Kidney epithelial cell (primary cell): ENCODE data around the gene IQCE. TPM values are rescaled to one million over a fixed set of nuclear protein-coding genes. Genes with fewer than 3 reads are reported as not detected.
"Not testable (repeated sequence)": the region's sequence is repeated elsewhere in the genome, so short reads cannot be mapped to it uniquely, and the experiment has no call there.

ENCODE experiments used
- DNase-seq: peaks from one replicate; pipeline ENCODE4 v3.0.0-alpha.2; 2010; ENCODE audit warnings: low read depth
- H3K27me3 ChIP-seq: 2 replicates; pipeline ENCODE4 v1.6.0; 2011; ENCODE audit warnings: low read length; ENCODE audit not compliant: control insufficient read depth, insufficient read depth
- H3K36me3 ChIP-seq: 2 replicates; pipeline ENCODE4 v1.5.1; 2011; ENCODE audit warnings: low read length; ENCODE audit not compliant: control insufficient read depth, insufficient read depth
- H3K4me3 ChIP-seq: 2 replicates; pipeline ENCODE4 v1.5.1; 2011; ENCODE audit warnings: low read depth, mild to moderate bottlenecking, control low read depth, low read length
- total RNA-seq: library from RNA; depleted of rRNA; stranded (reverse); fragments of >200 nt; gene quantifications from 2 replicates; pipeline ENCODE4 v1.2.3, GENCODE V29; 2015
- TF ChIP-seq, protein P1 (sequence below): IDR thresholded peaks from 2 replicates; pipeline ENCODE4 v1.5.1; 2011; ENCODE audit warnings: mild to moderate bottlenecking, moderate library complexity, low read length, control low read depth, inconsistent platforms; ENCODE audit not compliant: insufficient read depth, poor library complexity, severe bottlenecking

The IQCE gene
- total RNA-seq, 1 donor from 2014 or later = 18.0 TPM

DNA sequence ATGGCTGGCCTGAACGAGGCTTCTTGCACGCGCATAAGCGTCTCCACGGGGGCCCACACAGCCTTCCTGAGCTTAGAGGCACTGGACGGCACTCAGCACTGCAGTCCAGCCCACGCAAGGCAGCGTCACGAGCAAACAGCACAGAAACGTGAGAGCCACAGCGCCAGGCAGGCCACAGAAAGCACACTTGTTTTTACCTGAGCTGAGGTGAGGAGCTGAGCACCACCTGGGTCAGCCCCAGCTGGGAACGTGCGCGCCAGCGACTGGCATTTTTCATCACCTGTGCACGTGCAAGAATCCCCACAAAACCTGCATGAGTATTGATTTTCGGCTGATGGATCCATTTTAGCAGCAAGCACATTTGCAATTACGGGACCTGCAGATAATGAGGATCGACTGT is 26.7 kb downstream of the IQCE start:
- no peaks in the 10 kb centered on the region for H3K36me3 ChIP-seq
- no peak for DNase-seq
- H3K4me3 ChIP-seq = no peak overlapping the region
- H3K27me3 ChIP-seq = no peaks in the 10 kb centered on the region
- TF ChIP-seq, protein P1, sequence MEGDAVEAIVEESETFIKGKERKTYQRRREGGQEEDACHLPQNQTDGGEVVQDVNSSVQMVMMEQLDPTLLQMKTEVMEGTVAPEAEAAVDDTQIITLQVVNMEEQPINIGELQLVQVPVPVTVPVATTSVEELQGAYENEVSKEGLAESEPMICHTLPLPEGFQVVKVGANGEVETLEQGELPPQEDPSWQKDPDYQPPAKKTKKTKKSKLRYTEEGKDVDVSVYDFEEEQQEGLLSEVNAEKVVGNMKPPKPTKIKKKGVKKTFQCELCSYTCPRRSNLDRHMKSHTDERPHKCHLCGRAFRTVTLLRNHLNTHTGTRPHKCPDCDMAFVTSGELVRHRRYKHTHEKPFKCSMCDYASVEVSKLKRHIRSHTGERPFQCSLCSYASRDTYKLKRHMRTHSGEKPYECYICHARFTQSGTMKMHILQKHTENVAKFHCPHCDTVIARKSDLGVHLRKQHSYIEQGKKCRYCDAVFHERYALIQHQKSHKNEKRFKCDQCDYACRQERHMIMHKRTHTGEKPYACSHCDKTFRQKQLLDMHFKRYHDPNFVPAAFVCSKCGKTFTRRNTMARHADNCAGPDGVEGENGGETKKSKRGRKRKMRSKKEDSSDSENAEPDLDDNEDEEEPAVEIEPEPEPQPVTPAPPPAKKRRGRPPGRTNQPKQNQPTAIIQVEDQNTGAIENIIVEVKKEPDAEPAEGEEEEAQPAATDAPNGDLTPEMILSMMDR = no peak

DNA sequence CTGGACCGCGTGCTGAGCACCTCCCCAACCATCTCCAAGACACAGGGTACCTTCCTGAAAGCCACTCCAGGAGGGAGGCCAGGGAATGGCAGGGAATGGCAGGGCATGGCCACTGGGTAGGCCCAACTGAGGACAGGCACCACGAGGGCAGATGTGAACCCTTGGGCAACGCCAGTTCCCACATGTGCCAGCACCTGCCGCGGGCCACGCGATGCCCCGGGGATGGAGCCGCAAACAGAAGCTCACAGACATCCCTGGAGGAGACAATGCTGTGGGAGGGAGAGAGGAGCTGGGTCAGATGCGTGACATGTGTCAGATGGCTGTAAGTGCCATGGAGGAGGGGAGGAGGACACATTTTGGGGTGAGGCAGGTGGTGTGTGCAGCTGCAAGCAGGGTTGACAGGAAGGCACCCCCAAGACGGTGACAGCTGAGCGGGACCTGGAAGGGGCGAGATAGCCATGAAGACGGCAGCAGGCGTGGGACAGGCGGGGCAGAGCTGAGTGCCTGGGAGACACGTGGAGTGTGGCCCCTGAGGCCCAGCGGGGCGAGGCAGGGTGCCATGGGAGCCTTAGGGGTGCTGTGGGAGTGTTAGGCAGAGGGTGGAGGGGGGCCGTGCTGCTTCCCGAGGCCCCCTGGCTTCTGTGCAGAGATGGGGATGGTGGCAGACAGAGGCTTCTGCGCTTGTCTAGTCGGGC is 27.7 kb downstream of the IQCE start:
- no peak overlapping the region for H3K4me3 ChIP-seq
- no peaks in the 10 kb centered on the region for H3K36me3 ChIP-seq
- no peaks in the 10 kb centered on the region for H3K27me3 ChIP-seq
- TF ChIP-seq, protein P1 = no peak
- no peak for DNase-seq

DNA sequence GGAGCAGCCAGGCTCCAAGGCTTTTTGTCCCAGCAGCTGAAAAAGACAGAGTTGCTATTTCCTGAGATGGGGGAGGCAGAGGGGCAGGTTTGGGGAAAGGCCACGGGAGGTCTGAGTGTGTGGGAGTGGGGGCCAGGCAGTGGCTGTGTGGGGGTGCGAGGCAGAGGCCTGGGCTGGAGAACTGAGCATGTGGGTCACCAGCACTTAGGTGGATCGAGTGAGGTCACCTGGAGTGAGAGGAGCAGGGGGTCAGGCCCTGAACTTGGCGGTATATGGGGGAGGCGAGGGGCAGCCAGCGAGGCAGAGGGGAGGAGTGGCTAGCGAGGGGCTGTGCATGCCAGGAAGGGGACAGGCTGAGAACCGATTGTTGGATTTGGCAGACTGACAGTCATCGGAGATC is 28.4 kb downstream of the IQCE start:
- no peaks in the 10 kb centered on the region for H3K36me3 ChIP-seq
- DNase-seq = no peak
- H3K4me3 ChIP-seq = no peak overlapping the region
- TF ChIP-seq, protein P1 = no peak
- no peaks in the 10 kb centered on the region for H3K27me3 ChIP-seq

DNA sequence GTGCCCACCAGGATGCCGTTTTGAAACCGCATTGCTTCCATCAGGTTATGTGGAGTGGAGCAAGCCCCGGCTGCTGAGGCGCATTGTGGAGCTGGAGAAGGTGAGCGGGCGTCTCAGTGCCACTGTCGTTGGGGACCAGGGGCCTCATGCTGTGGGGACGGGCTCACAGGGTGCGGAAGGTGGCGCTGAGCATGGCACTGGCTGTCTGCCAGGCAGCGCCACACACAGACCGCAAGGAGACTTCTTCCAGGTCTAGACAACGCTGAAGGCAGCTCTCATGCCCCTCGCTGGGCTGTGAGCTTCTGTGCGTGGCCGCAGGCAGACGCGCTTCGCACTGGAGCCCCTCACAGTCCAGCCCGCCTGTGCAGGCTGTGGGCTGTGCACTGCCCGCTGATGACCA is 29.0 kb downstream of the IQCE start:
- no peaks in the 10 kb centered on the region for H3K27me3 ChIP-seq
- no peak overlapping the region for H3K4me3 ChIP-seq
- no peaks in the 10 kb centered on the region for H3K36me3 ChIP-seq
- no peak for DNase-seq
- TF ChIP-seq, protein P1 = no peak

DNA sequence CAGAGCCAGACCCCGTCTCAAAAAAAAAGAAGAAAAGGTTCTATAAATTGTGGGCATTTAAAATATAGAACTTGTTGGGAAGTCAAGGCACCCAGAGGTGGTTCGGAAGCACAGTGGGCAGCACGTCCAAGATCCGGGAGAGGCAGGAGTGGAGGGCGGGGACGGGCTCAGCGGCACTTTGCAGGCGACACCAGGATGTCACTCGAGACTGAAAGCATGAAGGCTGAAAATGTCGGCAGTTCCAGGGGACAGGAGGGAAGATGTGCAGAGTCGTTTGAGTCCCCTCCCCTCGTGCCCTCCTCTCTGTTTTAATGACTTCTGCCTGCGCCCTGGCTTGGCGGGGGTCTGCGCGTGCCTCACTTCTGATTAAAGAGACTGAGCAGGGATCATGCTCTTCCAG is 30.6 kb downstream of the IQCE start:
- TF ChIP-seq, protein P1 = no peak
- Histone ChIP-seq H3K36me3 (no peaks in the 10 kb centered on the region), H3K4me3 (no peak overlapping the region), H3K27me3 (no peaks in the 10 kb centered on the region)
- no peak for DNase-seq

DNA sequence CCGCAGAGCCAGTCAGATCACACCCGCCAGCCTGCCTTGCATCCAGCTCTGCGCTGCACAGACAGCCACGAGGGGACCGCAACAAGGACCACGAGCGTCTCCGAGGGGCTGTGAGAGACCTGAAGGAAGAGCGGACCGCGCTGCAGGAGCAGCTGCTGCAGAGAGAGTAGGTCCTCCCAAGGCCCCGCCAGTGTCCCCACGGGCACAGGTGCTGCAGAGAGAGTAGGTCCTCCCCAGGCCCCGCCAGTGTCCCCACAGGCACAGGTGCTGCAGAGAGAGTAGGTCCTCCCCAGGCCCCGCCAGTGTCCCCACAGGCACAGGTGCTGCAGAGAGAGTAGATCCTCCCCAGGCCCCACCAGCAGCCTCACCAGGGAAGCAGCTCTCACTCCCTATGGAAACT is 31.2 kb downstream of the IQCE start:
- not testable (repeated sequence) for H3K36me3 ChIP-seq, DNase-seq, H3K4me3 ChIP-seq, H3K27me3 ChIP-seq
